GM19463 (cell line): ENCODE measurements around the gene SLC45A2.
"Not testable (repeated sequence)": the region's sequence is repeated elsewhere in the genome, so short reads cannot be mapped to it uniquely, and the experiment has no call there.

Source experiments
- ATAC-seq: cut with Tn5 transposase; IDR thresholded peaks from one replicate; pipeline ENCODE4 v1.9.1; 2021; ENCODE audit warnings: mild to moderate bottlenecking, moderate library complexity; ENCODE audit not compliant: unreplicated experiment

Gene SLC45A2

GRCh38 chr5:33931136-33931535 lies 53.4 kb downstream of the SLC45A2 start:
- no peak for ATAC-seq

GRCh38 chr5:33929925-33930690 lies 54.4 kb downstream of the SLC45A2 start:
- ATAC-seq = peak; percentile 26

GRCh38 chr5:33928283-33928682 lies 56.2 kb downstream of the SLC45A2 start:
- no peak for ATAC-seq

GRCh38 chr5:33927685-33928084 lies 56.8 kb downstream of the SLC45A2 start:
- no peak for ATAC-seq

- ATAC-seq = no peak
These were observed 59.2 kb downstream of the SLC45A2 start for GRCh38 chr5:33925278-33925677.

GRCh38 chr5:33921002-33921401 lies 63.5 kb downstream of the SLC45A2 start:
- ATAC-seq = no peak

- ATAC-seq = not testable (repeated sequence)
These were observed 69.6 kb downstream of the SLC45A2 start for GRCh38 chr5:33914844-33915243.

GRCh38 chr5:33906248-33906647 lies 78.2 kb downstream of the SLC45A2 start:
- not testable (repeated sequence) for ATAC-seq

GRCh38 chr5:33905381-33905780 lies 79.1 kb downstream of the SLC45A2 start:
- no peak for ATAC-seq

GRCh38 chr5:33903118-33903517 lies 81.4 kb downstream of the SLC45A2 start:
- no peak for ATAC-seq

- ATAC-seq = no peak
These were observed 83.3 kb downstream of the SLC45A2 start for GRCh38 chr5:33901156-33901555.
